ENCODE measurements around the gene CLDND2.

Gene CLDND2

DNA sequence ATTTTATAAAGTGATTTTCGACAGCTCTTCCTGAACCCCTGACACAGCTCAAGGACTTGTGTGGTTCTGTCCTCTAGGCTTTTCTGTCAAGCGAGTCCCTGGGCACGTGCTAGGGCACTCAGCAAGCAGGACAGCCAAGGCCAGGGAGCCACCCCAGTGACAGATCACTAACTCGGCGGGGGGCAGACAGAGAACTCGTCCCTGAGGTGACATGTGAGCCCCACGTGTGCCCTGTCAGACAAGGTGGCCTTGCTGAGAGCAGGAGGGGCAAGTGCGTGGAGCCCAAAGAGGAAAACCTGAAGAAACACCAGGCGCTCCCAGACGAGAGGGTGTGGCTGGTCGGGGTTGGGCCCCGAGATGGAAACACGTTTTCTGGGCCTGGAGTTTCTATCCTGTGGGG lies 7.6 kb downstream of the CLDND2 start:
- Histone ChIP-seq H3K36me3 (ENCODE audit: control insufficient read depth, insufficient read depth, low read length) (no peaks in the 10 kb centered on the region), H3K4me3 (ENCODE audit: low read length) (no peak overlapping the region), H3K27ac (ENCODE audit: low read depth, low read length) (no peak overlapping the region), H3K9ac (ENCODE audit: low read length) (no peak overlapping the region), H3K4me1 (ENCODE audit: control insufficient read depth, insufficient read depth, low read length) (peaks cover 9% of the 10 kb centered on the region), H3K27me3 (ENCODE audit: control insufficient read depth, insufficient read depth, low read length) (no peaks in the 10 kb centered on the region)

GRCh38 chr19:51359294-51359693 lies 9.5 kb downstream of the CLDND2 start:
- no peaks in the 10 kb centered on the region for H3K36me3 ChIP-seq (ENCODE audit: control insufficient read depth, insufficient read depth, low read length)
- H3K9ac ChIP-seq (ENCODE audit: low read length) = no peak overlapping the region
- no peaks in the 10 kb centered on the region for H3K4me1 ChIP-seq (ENCODE audit: control insufficient read depth, insufficient read depth, low read length)
- no peak overlapping the region for H3K4me3 ChIP-seq (ENCODE audit: low read length)
- no peaks in the 10 kb centered on the region for H3K27me3 ChIP-seq (ENCODE audit: control insufficient read depth, insufficient read depth, low read length)
- H3K27ac ChIP-seq (ENCODE audit: low read depth, low read length) = no peak overlapping the region

DNA sequence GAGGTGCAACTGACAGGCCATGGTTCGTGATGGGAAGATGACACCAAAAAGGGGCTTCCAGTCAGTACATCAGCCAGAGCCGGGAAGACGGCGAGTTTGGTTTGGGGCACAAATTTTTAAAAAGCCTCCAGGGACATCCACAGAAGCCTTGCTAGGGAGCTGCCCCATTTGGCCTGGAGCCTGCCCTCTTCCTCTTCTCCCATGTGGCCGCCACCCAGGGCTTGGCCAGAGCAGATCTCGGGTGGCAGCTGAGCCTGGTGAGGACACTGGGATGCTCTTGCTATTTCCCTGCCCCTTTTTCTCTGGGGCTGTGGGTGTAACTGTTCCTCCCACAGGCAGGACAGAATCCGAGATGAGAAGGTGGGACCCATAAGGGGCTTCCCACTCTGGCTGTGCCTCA lies 10.9 kb downstream of the CLDND2 start:
- H3K4me1 ChIP-seq (ENCODE audit: control insufficient read depth, insufficient read depth, low read length) = no peaks in the 10 kb centered on the region
- H3K9ac ChIP-seq (ENCODE audit: low read length) = no peak overlapping the region
- H3K27ac ChIP-seq (ENCODE audit: low read depth, low read length) = no peak overlapping the region
- no peak overlapping the region for H3K4me3 ChIP-seq (ENCODE audit: low read length)
- H3K27me3 ChIP-seq (ENCODE audit: control insufficient read depth, insufficient read depth, low read length) = no peaks in the 10 kb centered on the region
- no peaks in the 10 kb centered on the region for H3K36me3 ChIP-seq (ENCODE audit: control insufficient read depth, insufficient read depth, low read length)

DNA sequence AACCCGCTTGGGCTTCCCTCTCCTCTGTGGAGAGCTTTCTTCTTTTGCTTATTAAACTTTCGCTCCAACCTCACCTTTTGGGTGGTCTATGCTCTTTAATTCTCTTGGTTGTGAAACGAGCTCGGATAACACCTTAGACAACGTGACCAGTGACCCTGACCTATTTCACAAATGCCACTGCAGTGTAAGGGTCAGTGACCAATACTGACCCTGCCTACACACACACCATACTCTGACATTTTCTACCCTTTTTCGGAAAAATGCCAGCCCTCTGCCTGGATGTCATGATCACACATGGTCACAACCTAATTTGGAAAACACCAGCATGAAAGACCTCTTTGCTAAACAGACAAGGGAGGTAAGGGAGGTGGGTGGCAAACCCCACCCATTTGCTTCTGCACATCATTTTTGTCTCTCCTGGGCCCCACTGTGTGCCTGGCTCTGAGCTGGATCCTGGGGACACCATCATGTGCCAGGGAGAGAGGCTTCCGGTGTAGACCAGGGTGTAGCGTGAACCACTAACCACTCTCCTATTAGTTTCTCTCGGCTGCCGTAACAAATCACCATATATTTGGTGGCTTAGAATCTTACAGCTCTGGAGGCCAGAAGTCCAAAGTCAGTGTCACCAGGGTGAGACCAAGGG lies 12.5 kb downstream of the CLDND2 start:
- no peak overlapping the region for H3K9ac ChIP-seq (ENCODE audit: low read length)
- H3K27ac ChIP-seq (ENCODE audit: low read depth, low read length) = no peak overlapping the region
- H3K27me3 ChIP-seq (ENCODE audit: control insufficient read depth, insufficient read depth, low read length) = no peaks in the 10 kb centered on the region
- H3K4me1 ChIP-seq (ENCODE audit: control insufficient read depth, insufficient read depth, low read length) = no peaks in the 10 kb centered on the region
- H3K4me3 ChIP-seq (ENCODE audit: low read length) = no peak overlapping the region
- no peaks in the 10 kb centered on the region for H3K36me3 ChIP-seq (ENCODE audit: control insufficient read depth, insufficient read depth, low read length)

DNA sequence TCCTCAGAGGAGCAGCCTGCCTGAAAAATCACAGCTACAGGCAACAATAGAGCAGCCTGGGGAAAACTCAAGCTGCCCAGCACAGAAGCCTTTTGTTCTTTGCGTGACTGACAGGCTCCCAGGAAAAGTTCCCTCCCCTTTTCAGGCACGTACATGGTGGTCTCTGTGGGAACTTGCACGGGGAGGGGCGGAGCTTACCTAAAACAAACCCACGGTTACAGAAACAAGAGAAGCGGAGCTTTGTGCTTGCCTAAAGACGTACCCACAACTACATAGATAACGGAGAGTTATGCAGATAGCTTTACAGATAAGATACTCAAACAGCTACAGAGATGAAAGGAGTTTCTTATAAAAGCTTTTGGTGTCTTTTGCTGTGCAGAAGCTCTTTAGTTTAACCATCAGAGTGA lies 14.1 kb downstream of the CLDND2 start:
- H3K9ac ChIP-seq (ENCODE audit: low read length) = no peak overlapping the region
- no peak overlapping the region for H3K27ac ChIP-seq (ENCODE audit: low read depth, low read length)
- H3K4me3 ChIP-seq (ENCODE audit: low read length) = no peak overlapping the region
- no peaks in the 10 kb centered on the region for H3K36me3 ChIP-seq (ENCODE audit: control insufficient read depth, insufficient read depth, low read length)
- no peaks in the 10 kb centered on the region for H3K27me3 ChIP-seq (ENCODE audit: control insufficient read depth, insufficient read depth, low read length)
- H3K4me1 ChIP-seq (ENCODE audit: control insufficient read depth, insufficient read depth, low read length) = no peaks in the 10 kb centered on the region

- H3K36me3 ChIP-seq (ENCODE audit: control insufficient read depth, insufficient read depth, low read length) = no peaks in the 10 kb centered on the region
- H3K9ac ChIP-seq (ENCODE audit: low read length) = no peak overlapping the region
- H3K27me3 ChIP-seq (ENCODE audit: control insufficient read depth, insufficient read depth, low read length) = no peaks in the 10 kb centered on the region
- H3K4me1 ChIP-seq (ENCODE audit: control insufficient read depth, insufficient read depth, low read length) = no peaks in the 10 kb centered on the region
- no peak overlapping the region for H3K27ac ChIP-seq (ENCODE audit: low read depth, low read length)
- no peak overlapping the region for H3K4me3 ChIP-seq (ENCODE audit: low read length)
Observed at GRCh38 chr19:51354103-51354741, 14.6 kb downstream of the CLDND2 start.

DNA sequence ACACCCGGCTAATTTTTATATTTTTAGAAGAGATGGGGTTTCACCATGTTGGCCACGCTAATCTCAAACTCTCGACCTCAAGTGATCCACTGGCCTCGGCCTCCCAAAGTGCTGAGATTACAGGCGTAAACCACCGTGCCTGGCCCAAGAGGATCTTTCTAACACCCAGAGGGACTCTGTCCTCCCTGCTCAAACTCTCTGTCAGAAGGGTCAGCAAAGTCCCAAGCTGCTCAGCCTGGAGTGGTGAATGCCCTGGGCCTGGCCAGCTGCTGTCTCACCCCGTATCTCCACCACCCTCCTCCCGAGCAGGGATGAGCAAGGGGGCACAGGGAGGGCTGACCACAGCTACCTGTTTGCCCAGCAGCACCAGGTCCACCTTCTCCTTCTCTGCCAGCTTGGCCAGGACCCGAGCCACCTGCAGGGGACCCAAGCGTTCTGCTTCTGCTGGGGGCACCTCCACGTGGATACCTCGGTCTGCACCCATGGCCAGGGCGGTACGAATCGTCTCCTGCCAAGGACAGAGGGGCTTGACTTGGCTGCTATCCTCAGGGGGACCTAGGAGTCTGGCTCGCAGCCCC lies 15.9 kb downstream of the CLDND2 start:
- Histone ChIP-seq H3K9ac (ENCODE audit: low read length) (no peak overlapping the region), H3K4me3 (ENCODE audit: low read length) (no peak overlapping the region), H3K36me3 (ENCODE audit: control insufficient read depth, insufficient read depth, low read length) (no peaks in the 10 kb centered on the region), H3K4me1 (ENCODE audit: control insufficient read depth, insufficient read depth, low read length) (no peaks in the 10 kb centered on the region), H3K27me3 (ENCODE audit: control insufficient read depth, insufficient read depth, low read length) (no peaks in the 10 kb centered on the region), H3K27ac (ENCODE audit: low read depth, low read length) (no peak overlapping the region)

DNA sequence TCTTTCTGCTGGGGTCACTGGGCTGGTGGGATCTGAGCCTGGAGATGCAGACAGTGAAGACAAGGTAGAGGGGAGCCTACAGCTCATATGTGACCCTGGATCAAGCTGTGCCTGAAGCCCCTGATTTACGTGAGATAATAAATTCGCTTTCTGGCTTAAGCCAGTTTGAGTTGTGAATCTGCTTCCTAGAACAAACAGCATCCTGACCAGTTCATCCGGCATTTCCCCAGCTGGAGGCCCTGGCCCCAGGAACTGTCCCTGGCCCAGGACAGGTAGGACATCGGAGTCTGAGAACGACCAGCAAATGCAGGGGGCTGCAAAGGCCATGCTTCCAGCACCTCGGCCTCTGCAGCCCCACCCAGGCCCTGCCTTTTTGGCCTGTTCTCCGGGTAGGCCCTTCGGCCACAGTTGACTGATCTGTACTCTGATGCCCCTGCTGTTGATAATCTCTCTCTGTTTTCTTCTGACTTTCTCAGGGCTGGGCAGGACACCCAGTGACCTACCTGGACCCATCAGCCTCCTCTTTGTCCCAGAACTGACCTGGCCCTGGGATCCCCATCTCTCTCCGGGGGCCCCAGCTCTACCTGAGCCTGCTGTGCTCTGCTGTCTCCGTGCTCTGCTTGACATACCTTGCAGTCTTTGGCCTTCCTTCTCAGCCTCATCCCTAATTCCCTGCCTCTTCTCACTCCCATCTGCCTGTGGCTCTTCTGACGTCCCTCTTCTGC lies 17.4 kb downstream of the CLDND2 start:
- Histone ChIP-seq H3K27ac (ENCODE audit: low read depth, low read length) (no peak overlapping the region), H3K36me3 (ENCODE audit: control insufficient read depth, insufficient read depth, low read length) (peaks cover 5% of the 10 kb centered on the region), H3K27me3 (ENCODE audit: control insufficient read depth, insufficient read depth, low read length) (no peaks in the 10 kb centered on the region), H3K4me3 (ENCODE audit: low read length) (no peak overlapping the region), H3K4me1 (ENCODE audit: control insufficient read depth, insufficient read depth, low read length) (no peaks in the 10 kb centered on the region), H3K9ac (ENCODE audit: low read length) (no peak overlapping the region)

DNA sequence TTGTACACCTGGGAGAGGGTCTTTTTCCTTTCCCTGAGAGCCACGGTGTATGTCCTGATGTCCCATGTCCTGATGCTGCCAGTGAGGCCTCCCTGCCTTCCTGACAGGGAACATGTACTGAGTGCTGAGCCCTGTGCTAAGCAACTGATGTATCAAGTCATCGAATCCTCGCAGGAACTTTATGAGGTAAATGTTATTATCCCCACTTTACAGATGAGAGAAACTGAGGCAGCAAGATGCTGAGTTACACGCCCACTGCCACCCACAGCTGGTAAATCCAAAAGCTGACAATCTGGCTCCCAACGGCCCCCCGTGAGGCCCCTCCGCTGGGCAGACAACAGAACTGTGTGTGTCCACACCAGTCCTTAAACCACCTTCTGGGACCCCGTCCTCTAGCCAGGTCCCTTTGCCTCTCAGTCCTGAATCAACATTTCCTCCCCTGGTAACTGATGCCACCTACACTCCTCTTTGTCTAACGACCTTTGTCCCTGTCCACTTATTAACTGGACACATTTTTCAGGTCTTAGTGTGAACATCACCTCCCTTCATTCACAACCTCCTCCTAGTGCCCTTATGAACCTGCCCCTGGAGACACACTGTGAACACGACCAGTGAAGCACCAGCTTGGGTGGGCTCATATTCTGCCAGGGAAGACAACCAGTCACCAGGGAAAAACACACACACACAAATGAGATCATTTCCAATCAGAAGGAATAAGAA lies 21.4 kb downstream of the CLDND2 start:
- Histone ChIP-seq H3K27ac (ENCODE audit: low read depth, low read length) (no peak overlapping the region), H3K27me3 (ENCODE audit: control insufficient read depth, insufficient read depth, low read length) (no peaks in the 10 kb centered on the region), H3K36me3 (ENCODE audit: control insufficient read depth, insufficient read depth, low read length) (peaks cover 9% of the 10 kb centered on the region)

GRCh38 chr19:51346742-51347141 lies 22.1 kb downstream of the CLDND2 start:
- Histone ChIP-seq H3K36me3 (ENCODE audit: control insufficient read depth, insufficient read depth, low read length) (peaks cover 9% of the 10 kb centered on the region), H3K4me1 (ENCODE audit: control insufficient read depth, insufficient read depth, low read length) (no peaks in the 10 kb centered on the region), H3K9ac (ENCODE audit: low read length) (no peak overlapping the region), H3K27ac (ENCODE audit: low read depth, low read length) (no peak overlapping the region), H3K27me3 (ENCODE audit: control insufficient read depth, insufficient read depth, low read length) (no peaks in the 10 kb centered on the region), H3K4me3 (ENCODE audit: low read length) (no peak overlapping the region)

More for the DNA sequence above, 21.4 kb downstream of the CLDND2 start:
- no peak overlapping the region for H3K4me3 ChIP-seq (ENCODE audit: low read length)
- H3K4me1 ChIP-seq (ENCODE audit: control insufficient read depth, insufficient read depth, low read length) = no peaks in the 10 kb centered on the region
- no peak overlapping the region for H3K9ac ChIP-seq (ENCODE audit: low read length)

- Histone ChIP-seq H3K4me3 (ENCODE audit: low read length) (no peak overlapping the region), H3K4me1 (ENCODE audit: control insufficient read depth, insufficient read depth, low read length) (no peaks in the 10 kb centered on the region), H3K36me3 (ENCODE audit: control insufficient read depth, insufficient read depth, low read length) (peaks cover 9% of the 10 kb centered on the region), H3K27ac (ENCODE audit: low read depth, low read length) (no peak overlapping the region), H3K9ac (ENCODE audit: low read length) (no peak overlapping the region), H3K27me3 (ENCODE audit: control insufficient read depth, insufficient read depth, low read length) (no peaks in the 10 kb centered on the region)
Observed at GRCh38 chr19:51345076-51345620, 23.7 kb downstream of the CLDND2 start.
